GM21529 (cell line): ENCODE results near the gene ZNF280C.
"Not testable (repeated sequence)": the region's sequence is repeated elsewhere in the genome, so short reads cannot be mapped to it uniquely, and the experiment has no call there.

ENCODE experiments used
- ATAC-seq: cut with Tn5 transposase; IDR thresholded peaks from one replicate; pipeline ENCODE4 v1.9.1; 2021; ENCODE audit not compliant: unreplicated experiment

ZNF280C gene

DNA sequence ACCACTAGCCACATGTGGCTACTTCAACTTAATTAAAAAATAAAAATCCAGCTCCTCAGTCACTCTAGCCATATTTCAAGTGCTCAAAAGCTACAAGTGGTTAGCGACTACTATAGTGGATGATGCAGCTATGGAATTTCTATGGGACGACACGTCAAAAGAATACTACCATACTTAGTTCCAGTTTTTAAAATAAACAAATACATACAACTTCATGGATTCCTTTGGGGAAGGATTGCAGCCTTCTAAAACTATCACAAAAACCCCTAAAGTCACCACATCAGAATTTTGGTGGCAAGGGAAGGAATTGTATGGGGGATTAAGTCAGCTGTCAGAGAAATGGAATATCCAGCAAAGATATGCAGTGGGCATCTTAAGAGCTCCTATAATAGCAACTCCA is 6.5 kb downstream of the ZNF280C start:
- ATAC-seq: no peak

DNA sequence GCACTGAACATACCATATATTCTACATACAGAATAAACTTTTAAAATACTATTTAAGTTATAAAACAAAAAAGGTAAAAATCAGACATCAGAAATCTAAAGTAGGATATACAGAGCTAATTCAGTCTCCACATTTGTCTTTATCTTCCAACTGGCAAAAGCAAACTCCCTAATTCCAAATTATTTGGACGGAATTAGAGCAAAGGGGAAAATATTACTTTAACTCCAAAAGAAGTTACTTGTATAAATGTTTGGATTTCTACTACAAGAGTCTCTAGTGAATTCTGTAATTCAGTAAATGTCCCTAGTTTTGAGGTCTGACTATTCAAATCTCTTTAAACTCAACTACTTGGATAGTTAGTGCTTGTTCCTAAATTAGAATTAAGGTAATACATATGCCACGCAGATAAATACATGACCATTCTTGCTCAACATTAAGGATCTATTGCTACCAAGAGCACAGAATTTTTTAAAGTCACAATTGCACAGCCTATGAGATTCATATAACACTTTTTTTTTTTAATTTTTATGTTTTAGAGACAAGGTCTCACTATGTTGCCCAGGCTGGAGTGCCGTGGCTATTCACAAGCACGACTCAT is 7.3 kb downstream of the ZNF280C start:
- ATAC-seq: no peak

- ATAC-seq: no peak
Measured at GRCh38 chrX:130260316-130260715, 8.4 kb downstream of the ZNF280C start.

GRCh38 chrX:130253916-130254315 is 14.8 kb downstream of the ZNF280C start:
- no peak for ATAC-seq

DNA sequence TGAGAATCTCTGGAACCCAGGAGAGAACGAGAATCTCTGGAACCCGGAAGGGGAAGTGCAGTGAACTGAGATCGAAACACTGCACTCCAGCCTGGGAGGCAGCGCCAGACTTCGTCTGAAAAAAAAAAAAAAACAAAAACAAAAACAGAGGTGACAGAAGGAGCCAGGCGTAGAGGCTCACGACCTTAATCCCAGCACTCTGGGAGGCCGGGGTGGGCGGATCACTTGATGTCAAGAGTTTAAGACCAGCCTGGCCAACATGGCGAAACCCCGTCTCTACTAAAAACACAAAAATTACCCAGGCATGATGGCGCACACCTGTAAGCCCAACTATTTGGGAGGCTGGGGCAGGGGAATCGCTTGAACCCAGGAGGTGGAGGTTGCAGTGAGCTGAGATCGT is 17.0 kb downstream of the ZNF280C start:
- ATAC-seq: no peak

- no peak for ATAC-seq
Measured at GRCh38 chrX:130247996-130248395, 20.7 kb downstream of the ZNF280C start.

DNA sequence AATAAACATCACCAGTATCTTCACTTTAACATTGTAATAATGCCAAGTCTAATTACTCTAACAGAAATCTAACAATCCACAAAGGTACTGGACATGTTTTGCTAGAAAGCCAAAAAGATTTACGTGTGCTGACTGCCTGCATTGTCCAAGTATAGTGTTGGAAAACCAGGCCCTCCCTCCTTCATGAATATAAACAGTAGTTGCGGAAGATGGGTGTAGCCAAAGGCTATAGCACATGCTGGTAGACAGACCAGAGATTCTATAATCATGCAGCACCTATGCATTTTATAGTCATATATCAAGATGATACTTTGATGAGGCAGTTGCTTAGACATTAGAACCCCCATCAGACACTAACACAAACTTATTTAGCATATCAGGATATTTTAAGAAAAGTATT is 22.6 kb downstream of the ZNF280C start:
- no peak for ATAC-seq

- no peak for ATAC-seq
Measured at GRCh38 chrX:130245441-130245840, 23.3 kb downstream of the ZNF280C start.

DNA sequence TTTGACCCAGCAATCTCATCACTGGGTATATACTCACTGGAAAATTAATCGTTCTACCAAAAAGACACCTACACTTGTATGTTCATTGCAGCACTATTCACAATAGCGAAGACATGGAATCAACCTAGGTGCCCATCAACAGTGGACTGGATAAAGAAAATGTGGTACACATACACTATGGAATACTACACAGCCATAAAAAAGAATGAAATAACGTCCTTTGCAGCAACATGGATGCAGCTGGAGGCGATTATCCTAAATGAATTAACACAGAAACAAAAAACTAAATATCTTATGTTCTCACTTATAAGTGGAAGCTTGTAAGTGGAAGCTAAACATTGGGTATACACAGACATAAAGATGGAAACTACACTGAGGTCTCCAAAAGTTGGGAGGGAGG is 37.5 kb downstream of the ZNF280C start:
- ATAC-seq: not testable (repeated sequence)

DNA sequence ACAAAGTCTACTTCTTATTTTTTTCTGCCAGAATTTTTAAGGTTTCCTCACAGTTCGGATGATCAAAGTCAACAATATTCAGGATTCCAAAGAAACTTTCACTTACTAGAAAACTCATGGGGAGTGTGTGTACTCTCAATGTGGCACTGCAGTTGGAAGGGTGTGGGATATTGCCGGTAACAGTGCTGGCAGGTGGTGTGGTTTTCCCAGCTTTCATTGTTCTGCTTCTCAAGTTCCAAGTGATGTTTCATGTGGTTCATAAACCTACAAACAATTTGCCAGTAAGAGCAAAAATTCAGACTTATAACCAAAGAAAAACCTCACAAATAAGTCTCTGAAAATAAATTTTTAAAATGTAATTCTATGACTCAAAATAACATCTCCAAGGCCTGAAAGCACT is 39.8 kb downstream of the ZNF280C start:
- ATAC-seq: no peak

DNA sequence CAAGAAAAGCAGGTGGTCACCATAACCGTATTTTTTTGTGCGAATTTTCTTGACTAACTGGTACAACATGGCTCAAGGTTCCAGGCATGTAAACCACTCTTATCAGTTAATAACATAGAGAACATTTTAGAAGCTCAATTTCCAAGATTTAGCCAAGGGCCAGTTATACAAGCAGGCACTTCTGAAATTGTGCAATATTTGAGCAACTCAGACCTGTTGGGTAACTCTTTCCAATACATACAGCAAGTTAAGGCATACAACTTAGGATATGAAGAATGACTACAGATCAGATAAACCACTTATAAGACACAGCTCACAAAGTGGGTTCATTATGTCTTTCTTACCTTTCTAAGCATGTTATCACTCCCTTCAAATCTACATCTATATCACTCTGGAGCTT is 43.9 kb downstream of the ZNF280C start:
- ATAC-seq: no peak

DNA sequence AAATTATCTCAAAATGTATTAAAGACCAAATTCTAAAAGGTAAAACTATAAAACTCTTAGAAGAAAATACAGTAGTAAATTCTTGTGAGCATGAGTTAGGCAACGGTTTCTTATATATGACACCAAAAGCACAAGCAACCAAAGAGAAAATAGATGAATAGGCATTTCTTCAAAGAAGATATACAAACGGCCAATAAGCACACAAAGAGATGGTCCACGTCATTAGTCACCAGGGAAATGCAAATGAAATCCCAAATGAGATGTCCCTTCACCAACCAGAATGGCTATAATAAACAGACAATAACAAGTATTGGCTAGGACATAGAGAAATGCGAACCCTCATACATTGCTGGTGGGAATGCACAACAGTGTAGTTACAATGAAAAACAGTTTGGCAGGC is 52.4 kb downstream of the ZNF280C start:
- peak; percentile 68 for ATAC-seq

DNA sequence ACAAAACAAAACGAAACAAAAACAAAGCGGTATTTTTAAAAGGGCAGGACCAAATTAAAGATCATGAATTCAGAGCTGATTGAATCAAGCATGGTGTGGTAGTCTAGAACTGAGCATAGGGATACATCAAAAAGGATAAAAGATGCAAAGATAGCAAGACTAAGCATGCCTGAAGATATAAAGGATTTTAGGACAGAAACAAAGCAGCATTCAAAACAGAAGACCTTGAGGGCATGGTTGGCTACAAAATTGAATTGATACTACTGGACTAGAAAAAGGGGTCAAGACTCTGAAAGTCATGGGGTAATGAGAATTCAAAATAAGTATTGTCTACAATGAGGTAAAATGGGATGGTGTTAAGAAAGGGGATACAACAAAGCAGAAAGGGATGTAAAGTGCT is 55.3 kb downstream of the ZNF280C start:
- no peak for ATAC-seq

- ATAC-seq: no peak
Measured at GRCh38 chrX:130212371-130212770, 56.3 kb downstream of the ZNF280C start.

DNA sequence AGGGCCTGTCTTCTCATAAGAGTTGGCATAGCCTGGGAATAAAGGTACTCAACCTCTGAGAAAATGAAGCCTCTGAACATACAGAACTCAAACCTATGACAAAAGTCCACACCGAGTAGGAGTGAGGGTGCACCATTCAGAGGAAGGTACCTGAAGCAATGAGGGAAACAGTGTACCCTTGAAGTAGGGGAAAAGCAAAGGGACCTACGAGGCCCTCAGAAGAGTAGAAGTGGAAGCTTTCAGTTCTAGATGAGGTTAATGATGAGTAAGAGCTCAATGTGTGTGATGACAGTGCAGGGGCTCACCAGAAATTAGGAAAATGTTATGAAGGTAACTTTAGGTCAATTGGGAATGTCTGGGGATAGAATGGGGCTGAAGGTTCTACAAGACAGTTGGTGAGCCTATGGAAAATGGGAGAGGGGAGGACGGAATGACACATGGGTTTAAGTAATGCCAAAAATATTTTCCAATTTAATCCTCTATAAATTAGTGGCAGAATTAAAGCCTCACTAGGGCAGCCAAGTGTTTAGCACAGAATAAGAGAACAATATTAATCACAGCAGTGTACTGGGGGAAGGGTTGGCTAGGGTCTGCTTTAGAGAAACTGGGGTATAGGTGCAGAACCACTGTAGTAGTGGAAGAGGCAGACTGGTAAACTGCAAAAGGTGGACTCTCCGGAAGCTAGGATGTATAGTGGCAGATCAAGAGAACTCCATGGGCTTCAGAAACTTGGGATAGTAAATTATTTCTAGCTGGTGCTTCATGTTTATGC is 57.1 kb downstream of the ZNF280C start:
- ATAC-seq: no peak

DNA sequence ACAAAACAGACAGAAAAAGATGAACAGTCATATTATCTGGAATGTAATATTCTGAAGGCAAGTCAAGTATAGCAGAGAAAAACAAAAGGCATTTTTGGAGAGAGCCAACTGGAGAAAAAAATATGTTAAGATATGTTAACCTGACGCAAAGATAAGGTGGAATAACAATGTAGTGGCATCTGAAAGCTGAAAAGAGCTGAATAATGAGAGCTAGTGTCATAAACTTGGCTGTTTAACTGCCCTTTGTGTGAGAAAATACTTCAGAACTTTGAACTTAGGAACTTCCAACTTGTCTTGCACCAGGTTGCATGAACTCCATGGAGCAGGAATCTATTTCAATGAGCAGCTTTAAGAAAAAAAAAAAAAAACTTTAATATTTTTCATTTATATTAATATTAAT is 64.1 kb downstream of the ZNF280C start:
- no peak for ATAC-seq

DNA sequence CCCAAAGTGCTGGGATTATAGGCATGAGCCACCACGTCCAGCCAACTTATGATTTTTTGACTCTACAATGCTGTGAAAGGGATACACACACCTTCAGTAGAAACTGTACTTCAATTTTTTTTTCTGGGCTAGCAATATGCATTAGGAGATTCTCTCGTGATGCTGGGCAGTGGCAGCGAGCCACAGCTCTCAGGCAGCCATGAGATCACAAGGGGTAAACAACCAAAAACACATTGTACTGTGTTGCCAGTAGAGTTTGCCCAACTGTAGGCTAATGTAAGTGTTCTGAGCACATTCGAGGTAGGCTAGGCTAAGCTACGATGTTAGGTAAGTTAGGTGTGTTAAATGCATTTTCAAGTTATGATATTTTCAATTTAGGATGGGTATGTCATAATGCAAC is 71.2 kb downstream of the ZNF280C start:
- ATAC-seq: no peak

DNA sequence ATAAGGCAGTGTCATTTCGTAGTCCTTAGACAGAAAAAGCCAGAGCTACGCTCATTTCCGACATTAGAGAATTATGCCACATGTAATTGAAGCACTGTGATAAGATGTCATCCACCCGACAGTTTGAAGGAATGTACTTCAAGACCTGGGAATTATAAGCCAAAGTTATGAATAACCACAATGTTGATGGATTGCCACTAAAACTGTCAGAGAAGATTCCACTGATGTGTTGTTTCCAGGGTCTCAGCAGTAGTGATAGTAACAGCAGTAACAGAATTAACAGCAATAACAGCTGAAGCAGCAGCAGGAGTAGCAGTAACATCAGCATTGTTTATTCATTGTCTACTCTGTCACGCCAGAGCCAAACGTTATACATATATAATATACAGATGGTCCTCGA is 72.2 kb downstream of the ZNF280C start:
- ATAC-seq: no peak

GRCh38 chrX:130190801-130191200 is 77.9 kb downstream of the ZNF280C start:
- ATAC-seq: no peak

- no peak for ATAC-seq
Measured at GRCh38 chrX:130186651-130187050, 82.0 kb downstream of the ZNF280C start.

GRCh38 chrX:130184857-130185256 is 83.8 kb downstream of the ZNF280C start:
- no peak for ATAC-seq

DNA sequence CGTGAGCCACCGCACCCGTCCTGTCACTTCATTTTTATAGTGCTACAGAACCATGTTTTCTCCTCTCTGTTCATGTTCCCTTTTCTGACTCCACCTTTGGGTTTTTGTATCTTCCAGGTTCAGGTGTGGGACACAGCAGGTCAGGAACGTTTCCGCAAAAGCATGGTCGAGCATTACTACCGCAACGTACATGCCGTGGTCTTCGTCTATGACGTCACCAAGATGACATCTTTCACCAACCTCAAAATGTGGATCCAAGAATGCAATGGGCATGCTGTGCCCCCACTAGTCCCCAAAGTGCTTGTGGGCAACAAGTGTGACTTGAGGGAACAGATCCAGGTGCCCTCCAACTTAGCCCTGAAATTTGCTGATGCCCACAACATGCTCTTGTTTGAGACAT is 84.5 kb downstream of the ZNF280C start:
- ATAC-seq: no peak
